Measurements from ENCODE around the gene TPI1.

GRCh38 chr12:6819106-6820030 lies 48.0 kb upstream of the TPI1 start:
- TF ChIP-seq CTCF (IDR thresholded peaks at IDR 0.05), result no peak
- TF ChIP-seq POLR2A (IDR thresholded peaks at IDR 0.05), result no peak

All from right lobe of liver (tissue), 4 donors.